ENCODE measurements around the gene LGALS3.

LGALS3 gene

GRCh38 chr14:55126034-55126433 is 3.0 kb upstream of the LGALS3 start:
- CTCF ChIA-PET = no interaction called here
- peaks cover 32% of the 10 kb centered on the region for H3K4me1 ChIP-seq (ENCODE audit: control insufficient read depth, insufficient read depth, low read length)
- TF ChIP-seq ZNF433 (tag by site-specific recombination; IDR thresholded peaks at IDR 0.05; ENCODE audit: low read depth) (no peak), HOXA7 (CRISPR knock-in tag; IDR thresholded peaks at IDR 0.05; ENCODE audit: borderline replicate concordance) (no peak), ZNF549 (tag by site-specific recombination; IDR thresholded peaks at IDR 0.05) (no peak), ZNF391 (tag by site-specific recombination; IDR thresholded peaks at IDR 0.05; ENCODE audit: borderline replicate concordance, low read depth) (no peak), ZNF169 (tag by site-specific recombination; IDR thresholded peaks at IDR 0.05) (no peak), ZNF510 (tag by site-specific recombination; IDR thresholded peaks at IDR 0.05; ENCODE audit: insufficient replicate concordance) (no peak), ZNF19 (tag by site-specific recombination; IDR thresholded peaks at IDR 0.05; ENCODE audit: low read depth) (no peak), ZNF558 (tag by site-specific recombination; IDR thresholded peaks at IDR 0.05) (no peak), ZNF202 (tag by site-specific recombination; IDR thresholded peaks at IDR 0.05; ENCODE audit: borderline replicate concordance) (no peak)
- TF ChIP-seq, protein P1, sequence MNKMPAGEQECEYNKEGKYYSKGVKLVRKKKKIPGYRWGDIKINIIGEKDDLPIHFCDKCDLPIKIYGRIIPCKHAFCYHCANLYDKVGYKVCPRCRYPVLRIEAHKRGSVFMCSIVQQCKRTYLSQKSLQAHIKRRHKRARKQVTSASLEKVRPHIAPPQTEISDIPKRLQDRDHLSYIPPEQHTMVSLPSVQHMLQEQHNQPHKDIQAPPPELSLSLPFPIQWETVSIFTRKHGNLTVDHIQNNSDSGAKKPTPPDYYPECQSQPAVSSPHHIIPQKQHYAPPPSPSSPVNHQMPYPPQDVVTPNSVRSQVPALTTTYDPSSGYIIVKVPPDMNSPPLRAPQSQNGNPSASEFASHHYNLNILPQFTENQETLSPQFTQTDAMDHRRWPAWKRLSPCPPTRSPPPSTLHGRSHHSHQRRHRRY (tag by site-specific recombination; IDR thresholded peaks at IDR 0.05) = no peak
- TF ChIP-seq, protein P2, sequence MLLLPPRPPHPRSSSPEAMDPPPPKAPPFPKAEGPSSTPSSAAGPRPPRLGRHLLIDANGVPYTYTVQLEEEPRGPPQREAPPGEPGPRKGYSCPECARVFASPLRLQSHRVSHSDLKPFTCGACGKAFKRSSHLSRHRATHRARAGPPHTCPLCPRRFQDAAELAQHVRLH (tag by site-specific recombination; IDR thresholded peaks at IDR 0.05) = no peak
- TF ChIP-seq, protein P3, sequence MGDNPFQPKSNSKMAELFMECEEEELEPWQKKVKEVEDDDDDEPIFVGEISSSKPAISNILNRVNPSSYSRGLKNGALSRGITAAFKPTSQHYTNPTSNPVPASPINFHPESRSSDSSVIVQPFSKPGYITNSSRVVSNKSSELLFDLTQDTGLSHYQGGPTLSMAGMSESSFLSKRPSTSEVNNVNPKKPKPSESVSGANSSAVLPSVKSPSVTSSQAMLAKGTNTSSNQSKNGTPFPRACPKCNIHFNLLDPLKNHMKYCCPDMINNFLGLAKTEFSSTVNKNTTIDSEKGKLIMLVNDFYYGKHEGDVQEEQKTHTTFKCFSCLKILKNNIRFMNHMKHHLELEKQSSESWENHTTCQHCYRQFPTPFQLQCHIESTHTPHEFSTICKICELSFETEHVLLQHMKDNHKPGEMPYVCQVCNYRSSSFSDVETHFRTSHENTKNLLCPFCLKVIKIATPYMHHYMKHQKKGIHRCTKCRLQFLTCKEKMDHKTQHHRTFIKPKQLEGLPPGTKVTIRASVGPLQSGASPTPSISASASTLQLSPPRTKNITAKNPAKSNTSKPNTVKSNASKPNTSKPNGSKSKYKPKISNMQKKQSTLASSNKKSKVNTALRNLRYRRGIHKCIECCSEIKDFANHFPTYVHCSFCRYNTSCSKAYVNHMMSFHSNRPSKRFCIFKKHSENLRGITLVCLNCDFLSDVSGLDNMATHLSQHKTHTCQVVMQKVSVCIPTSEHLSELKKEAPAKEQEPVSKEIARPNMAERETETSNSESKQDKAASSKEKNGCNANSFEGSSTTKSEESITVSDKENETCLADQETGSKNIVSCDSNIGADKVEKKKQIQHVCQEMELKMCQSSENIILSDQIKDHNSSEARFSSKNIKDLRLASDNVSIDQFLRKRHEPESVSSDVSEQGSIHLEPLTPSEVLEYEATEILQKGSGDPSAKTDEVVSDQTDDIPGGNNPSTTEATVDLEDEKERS (tag by site-specific recombination; IDR thresholded peaks at IDR 0.05) = no peak

GRCh38 chr14:55126932-55127459 is 2.1 kb upstream of the LGALS3 start:
- no peak overlapping the region for H3K27ac ChIP-seq (ENCODE audit: extremely low read depth, low read depth, low read length)
- no peaks in the 10 kb centered on the region for H3K9me3 ChIP-seq (ENCODE audit: control insufficient read depth, insufficient read depth, low read depth, low read length)
- peaks cover 30% of the 10 kb centered on the region for H3K4me1 ChIP-seq (ENCODE audit: control insufficient read depth, insufficient read depth, low read length)
- ChIA-PET CTCF (interaction anchor here (0.5 to 0.7 kb wide), 2 partner anchors 33 to 1207 kb away, joined by 3 read pairs; no protein-coding TSS in a partner anchor), POLR2A (no interaction called here)
- no peaks in the 10 kb centered on the region for H3K36me3 ChIP-seq (ENCODE audit: control insufficient read depth in 2 of 2, insufficient read depth in 1 of 2, low read length in 2 of 2)
- TF ChIP-seq TRIM28 (IDR thresholded peaks at IDR 0.05; ENCODE audit: borderline replicate concordance, low read length) = no peak
- TF ChIP-seq PRDM1 (tag by site-specific recombination; IDR thresholded peaks at IDR 0.05) = peak; percentile 88
- no peak overlapping the region for H3K4me3 ChIP-seq (ENCODE audit: low read depth, low read length)

More at GRCh38 chr14:55126034-55126433, 3.0 kb upstream of the LGALS3 start:
- no peak overlapping the region for H3K4me3 ChIP-seq (ENCODE audit: low read depth, low read length)
- H3K36me3 ChIP-seq (ENCODE audit: control insufficient read depth in 2 of 2, insufficient read depth in 1 of 2, low read length in 2 of 2) = no peaks in the 10 kb centered on the region
- POLR2A ChIA-PET = no interaction called here
- no peaks in the 10 kb centered on the region for H3K9me3 ChIP-seq (ENCODE audit: control insufficient read depth, insufficient read depth, low read depth, low read length)
- no peak overlapping the region for H3K27ac ChIP-seq (ENCODE audit: extremely low read depth, low read depth, low read length)

- H3K27ac ChIP-seq (ENCODE audit: extremely low read depth, low read depth, low read length) = no peak overlapping the region
- peaks cover 25% of the 10 kb centered on the region for H3K4me1 ChIP-seq (ENCODE audit: control insufficient read depth, insufficient read depth, low read length)
- TF ChIP-seq FEZF1 (tag by site-specific recombination; IDR thresholded peaks at IDR 0.05) (peak; percentile 27; the same call in 1 of the 2 replicates), ZNF747 (tag by site-specific recombination; IDR thresholded peaks at IDR 0.05) (no peak), ZXDB (tag by site-specific recombination; IDR thresholded peaks at IDR 0.05) (0 out of 2 replicates have a peak, but pooled peaks have one; percentile 19)
Measured at GRCh38 chr14:55127460-55127951, 1.5 kb upstream of the LGALS3 start.

More at GRCh38 chr14:55127460-55127951, 1.5 kb upstream of the LGALS3 start:
- ChIA-PET CTCF (interaction anchor here (0.5 to 0.7 kb wide), 3 partner anchors 16 to 1207 kb away, joined by 3 to 5 read pairs (median 3); no protein-coding TSS in a partner anchor), POLR2A (interaction anchor here (0.6 kb wide), 1 partner anchor 24 kb away, joined by 3 read pairs; no protein-coding TSS in a partner anchor)
- Histone ChIP-seq H3K9me3 (ENCODE audit: control insufficient read depth, insufficient read depth, low read depth, low read length) (no peaks in the 10 kb centered on the region), H3K36me3 (ENCODE audit: control insufficient read depth in 2 of 2, insufficient read depth in 1 of 2, low read length in 2 of 2) (no peaks in the 10 kb centered on the region), H3K4me3 (ENCODE audit: low read depth, low read length) (no peak overlapping the region)

Measured in HEK293 (cell line).